Limb (tissue), 2 donors: ENCODE measurements around the gene LRRN4.
"Not testable (repeated sequence)": the region's sequence is repeated elsewhere in the genome, so short reads cannot be mapped to it uniquely, and the experiment has no call there.

Source experiments
- DNase-seq, 2 donors: peaks; one replicate each; pipeline ENCODE4 v3.0.0-alpha.2; 2016; ENCODE audit errors: extremely low spot score in 2 of 2

Gene LRRN4

DNA sequence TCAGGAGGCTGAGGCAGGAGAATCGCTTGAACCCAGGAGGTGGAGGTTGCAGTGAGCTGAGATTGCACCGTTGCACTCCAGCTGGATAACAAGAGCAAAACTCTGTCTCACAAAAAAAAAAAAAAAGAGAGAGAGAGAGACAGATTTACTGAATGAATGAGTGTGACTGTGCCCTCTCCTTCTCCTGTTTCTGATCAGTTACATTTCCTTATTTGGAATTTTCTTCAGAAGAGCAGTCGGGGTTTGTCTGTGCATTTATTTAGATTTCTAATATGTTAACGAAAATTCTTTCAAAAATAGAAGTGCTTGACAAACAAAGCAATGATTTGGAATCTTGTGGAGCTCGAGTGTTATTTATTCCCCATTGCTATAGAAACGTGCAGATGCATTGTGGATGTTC, 6.4 kb upstream of the LRRN4 start:
- DNase-seq, result no peak

DNA sequence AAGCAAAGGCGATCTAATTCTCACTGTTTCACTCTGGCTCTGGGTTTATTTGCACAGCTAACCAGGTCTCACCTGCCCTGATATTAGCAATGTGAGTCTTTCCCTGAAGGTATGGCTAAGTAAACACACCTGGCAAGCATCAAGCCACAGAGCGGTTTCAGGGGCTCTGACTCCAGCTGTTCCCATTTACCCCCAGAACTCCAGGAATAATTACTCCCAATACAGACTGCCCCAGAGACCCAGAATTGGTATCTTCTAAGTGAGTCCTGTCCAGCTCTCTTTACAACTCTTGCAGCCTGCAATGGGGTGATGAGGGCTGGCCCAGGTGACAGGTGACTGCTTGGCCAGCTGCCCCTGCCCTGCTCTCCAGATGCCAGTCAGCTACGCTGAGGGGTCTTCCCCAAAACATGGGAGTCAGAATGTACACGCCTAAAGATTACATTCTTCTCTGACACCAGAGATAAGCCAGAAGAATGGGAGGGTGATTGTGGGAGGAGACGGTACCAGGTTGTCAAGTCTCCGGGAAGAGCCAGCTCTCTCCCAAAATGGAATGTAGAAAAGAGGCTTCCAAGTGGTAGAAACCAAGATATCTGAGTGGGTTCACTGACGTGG, 4.9 kb upstream of the LRRN4 start:
- no peak for DNase-seq

DNA sequence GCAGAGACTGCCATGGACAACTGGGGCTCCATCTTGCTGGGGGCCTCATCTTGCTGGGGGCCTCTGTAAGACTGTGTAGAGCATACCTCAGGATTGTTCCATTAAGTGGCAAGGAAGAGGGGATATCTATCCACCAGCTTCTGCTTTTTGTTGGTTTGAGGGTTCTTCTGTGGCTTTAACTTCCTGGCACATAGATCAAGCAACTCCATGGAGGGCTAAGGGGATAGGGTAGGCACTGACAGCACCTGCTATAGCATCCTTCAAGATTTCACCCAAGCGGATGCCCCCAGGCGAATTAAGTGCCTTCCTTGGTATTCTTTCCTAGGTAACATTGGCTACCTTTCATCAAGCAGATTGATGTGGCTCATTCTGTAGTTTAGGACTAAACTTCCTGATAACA, 3.8 kb upstream of the LRRN4 start:
- no peak for DNase-seq

DNA sequence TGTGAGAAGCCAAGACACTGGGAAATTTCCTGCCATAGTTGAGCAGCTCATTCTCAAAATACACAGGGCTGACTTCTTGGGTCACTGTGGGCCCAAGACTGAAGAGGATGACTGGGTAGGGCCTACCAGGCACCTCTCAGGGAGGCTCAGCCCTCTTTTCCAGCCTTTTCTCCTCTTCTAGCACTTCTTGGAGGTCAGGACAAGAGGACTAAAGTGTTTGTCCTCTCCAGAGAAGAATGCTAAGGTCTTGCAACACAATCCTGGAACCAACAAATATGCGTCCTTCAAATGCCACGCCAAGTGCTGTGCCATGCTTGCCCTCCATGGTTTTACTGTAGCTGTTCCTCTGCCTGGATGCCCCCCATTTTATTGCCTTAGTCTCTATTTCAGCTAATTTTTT, 3.3 kb upstream of the LRRN4 start:
- DNase-seq, result no peak

DNA sequence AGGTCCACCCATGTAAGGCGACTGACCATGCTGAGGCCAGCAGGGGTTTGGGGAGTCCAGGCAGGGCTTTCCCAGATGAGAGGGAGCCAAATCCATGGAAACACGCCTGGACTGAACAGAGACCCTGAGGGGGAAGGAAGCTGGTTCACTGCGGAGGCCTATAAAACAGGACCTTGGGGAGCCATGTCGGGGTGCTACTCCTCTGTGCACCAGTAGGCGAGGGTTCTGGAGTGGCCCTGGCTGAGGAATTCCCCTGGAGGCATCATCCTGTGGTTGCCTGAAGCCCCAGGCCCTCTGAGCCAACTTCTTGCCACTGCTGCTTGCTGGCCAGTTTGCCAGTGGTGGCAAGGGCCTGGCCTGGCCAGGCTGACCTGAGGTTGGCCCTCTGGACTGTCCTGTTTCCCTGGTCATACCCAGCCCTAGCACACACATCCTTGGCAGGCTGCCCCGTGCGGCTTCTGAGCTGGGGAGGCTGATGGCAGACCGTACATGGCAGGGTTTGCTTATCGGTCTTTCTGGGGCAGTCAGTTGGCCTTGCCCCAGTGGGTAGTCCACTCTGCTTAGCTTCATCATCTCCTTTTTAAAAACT, 2.2 kb upstream of the LRRN4 start:
- no peak for DNase-seq

DNA sequence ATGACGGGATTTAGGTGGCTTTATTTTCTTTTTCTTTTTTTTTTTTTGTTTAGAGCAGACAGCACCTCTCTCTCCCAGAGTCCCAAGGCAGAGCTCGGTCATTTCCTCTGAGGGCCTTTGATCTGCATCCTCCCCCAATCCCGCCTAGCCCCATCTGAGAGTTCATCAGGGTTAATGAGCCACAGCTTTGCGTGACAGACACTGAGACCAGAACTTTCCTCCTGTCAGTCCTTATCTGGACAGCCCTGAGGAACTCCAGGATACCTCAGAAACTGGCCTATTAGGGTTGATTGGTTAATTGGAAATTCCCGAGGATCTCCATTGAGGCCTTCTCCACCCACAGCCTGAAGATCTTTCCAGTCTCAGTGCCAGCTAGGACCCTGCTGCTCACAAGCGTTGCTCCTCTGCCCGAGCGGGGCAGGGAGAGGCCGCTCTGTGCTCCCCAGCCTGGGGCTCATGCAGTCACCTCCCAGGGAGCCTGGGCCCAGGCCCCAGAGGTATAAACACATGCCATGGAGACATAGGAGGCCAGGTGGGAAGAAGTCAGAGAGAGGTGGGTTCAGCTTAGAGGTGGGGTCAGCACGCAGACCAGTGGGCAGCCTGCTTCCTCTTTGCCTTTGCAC, 1.4 kb upstream of the LRRN4 start:
- DNase-seq, result no peak

DNA sequence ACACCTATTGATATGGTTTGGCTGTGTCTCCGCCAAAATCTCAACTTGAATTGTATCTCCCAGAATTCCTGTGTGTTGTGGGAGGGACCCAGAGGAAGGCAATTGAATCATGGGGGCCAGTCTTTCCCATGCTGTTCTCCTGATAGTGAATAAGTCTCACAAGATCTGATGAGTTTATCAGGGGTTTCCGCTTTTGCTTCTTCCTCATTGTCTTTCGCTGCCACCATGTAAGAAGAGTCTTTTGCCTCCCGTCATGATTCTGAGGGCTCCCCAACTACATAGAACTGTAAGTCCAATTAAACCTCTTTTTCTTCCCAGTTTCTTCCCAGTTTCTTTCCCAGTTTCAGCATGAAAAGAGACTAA, 810 bp upstream of the LRRN4 start:
- not testable (repeated sequence) for DNase-seq

DNA sequence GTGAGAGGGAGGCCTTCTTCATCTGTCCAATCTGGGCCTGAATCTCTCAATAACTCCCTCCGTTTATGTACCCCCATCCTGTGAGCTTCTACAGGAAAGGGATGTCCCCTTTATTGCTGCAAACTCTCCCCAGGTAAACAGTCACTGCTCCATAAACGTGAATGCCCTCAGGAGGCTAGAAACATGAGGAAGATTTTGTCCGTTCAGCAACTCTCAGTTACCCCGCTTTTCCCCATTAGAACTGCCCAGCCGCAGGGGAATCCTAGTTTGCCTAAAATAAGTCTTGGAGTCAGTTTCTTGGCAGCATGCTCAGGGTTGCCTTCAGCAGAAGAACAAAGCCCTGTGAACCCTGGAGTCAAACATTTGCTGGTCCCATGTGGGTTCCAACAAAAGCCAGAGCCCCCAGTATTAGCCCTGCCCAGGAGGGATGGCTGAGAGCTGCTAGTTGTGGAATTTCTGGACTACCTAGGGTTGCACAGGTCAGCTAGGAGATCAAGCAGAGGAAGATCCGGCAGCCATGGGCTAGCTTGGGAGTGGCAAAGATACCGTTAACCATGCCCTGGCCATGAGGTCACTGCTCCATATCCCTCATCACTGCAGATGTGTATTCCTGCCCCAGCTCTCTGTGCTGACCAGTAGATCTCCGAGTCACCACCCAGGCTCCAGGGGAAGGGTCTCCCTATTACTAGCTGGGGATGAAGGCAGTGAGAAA, 640 bp downstream of the LRRN4 start:
- DNase-seq, result no peak

DNA sequence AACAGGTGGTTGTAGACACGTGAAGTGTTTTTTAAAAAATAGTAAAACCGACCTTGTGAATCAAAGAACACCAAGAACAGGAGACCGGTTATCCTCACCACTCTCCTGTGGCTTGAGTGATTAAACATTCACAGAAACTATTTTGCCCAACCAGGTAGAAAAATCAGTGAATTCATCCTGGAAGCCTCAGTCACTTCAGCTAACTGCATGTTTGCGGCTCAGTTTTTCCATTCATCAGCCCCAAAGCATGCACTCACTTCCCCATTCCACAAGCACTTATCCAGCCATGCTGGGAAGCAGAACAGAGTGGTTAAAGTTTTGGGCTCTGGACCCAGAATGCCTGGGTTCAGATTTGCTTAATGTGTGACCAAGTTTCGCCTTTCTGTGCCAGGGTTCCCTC, 2.4 kb downstream of the LRRN4 start:
- peak in 1 of 2 donors; percentile 34 for DNase-seq

DNA sequence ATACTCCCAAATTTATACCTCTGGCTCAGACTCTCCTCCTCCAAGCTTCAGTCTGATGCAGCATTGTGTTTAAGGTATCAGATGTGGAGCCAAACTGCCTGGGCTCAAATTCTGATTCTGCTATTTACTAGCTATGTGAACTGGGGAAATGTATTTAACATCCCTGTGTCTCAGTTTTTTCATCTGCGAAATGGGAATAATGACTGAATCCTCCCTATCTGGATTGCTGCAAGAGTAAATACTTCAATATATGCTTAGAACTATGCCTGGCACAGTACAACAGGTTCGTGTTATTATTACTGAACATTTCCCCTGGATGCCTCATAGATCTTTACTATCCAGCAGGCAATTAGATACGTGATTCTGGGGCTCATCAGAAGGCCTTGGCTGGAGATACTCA, 5.5 kb downstream of the LRRN4 start:
- DNase-seq, result no peak

DNA sequence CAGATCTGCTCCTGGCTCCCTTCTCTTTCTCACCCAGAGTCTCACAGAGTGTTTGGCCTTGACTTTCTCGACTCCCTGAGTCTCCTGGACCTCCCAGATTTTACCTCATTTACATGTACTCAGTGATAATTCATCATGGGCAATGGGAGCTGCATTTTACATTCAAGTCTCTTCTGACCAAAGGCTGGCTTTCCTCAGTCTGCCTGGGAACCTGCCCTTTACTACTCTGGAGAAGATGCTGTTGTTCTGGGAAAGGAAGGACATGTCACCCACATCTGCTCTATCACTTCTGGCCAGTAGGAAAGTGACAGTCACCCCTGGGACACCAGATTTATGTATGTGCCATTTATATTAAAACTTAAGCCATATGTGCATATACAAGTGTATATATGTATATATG, 7.4 kb downstream of the LRRN4 start:
- DNase-seq, result no peak

DNA sequence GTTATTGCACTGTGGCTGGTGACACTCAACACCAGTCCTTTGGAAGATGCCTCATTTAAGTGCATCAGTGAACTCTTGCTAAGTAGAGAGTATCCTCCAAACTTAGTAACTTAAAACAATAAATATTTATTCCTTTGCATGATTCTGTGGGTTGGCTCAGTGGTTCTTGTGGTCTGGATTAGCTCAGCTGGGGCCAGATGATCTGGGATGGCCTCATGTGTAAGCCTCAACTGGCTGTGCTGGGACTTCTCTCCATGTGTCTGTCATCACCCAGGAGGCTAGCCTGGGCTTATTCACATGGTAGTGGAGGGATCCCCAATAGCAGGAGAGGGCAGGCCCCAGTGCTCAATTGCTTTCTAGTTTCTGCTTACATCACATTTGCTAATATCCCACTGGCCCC, 8.3 kb downstream of the LRRN4 start:
- DNase-seq, result no peak

DNA sequence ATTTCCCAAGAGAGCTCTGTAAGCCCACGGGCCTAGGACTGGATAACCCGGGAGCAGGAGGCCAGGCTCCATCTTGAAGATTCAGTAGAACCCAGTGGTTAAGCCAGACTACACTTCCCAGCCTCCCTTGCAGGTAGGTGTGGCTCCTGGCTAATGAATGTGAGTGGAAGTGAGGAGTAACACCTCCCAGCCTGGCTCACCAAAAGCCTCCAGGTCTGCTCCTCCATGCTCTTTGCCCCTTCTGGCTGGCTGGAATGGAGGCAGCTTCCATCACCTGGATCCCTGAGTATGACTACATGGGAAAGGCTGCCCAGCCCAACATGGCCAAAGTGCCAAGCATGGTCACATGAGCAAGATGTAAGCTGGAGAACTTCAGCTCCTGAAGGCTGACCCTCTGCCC, 9.7 kb downstream of the LRRN4 start:
- no peak for DNase-seq

DNA sequence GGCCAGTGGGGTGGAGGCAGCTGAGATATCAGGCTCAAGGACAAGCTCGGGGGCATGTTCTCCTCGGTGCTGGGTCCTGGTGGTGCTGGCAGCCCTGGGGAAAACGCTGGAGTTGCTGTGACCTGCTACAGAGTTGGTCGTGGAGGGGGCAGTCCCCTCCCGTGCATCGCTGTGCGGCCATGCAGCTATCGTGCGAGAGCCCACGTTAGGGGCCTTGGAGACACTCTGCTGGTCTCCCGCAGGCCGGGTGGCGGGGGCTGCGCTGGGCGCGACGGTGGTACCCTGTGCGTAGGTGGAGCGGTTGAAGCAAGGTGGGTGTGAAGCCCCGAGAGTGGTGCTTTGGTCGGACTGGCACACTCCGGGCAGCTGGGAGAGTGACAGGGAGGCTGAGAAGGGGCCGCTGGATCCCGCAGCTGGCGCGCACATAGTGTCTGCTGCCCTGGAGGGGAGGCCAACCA, 12.0 kb downstream of the LRRN4 start:
- no peak for DNase-seq

DNA sequence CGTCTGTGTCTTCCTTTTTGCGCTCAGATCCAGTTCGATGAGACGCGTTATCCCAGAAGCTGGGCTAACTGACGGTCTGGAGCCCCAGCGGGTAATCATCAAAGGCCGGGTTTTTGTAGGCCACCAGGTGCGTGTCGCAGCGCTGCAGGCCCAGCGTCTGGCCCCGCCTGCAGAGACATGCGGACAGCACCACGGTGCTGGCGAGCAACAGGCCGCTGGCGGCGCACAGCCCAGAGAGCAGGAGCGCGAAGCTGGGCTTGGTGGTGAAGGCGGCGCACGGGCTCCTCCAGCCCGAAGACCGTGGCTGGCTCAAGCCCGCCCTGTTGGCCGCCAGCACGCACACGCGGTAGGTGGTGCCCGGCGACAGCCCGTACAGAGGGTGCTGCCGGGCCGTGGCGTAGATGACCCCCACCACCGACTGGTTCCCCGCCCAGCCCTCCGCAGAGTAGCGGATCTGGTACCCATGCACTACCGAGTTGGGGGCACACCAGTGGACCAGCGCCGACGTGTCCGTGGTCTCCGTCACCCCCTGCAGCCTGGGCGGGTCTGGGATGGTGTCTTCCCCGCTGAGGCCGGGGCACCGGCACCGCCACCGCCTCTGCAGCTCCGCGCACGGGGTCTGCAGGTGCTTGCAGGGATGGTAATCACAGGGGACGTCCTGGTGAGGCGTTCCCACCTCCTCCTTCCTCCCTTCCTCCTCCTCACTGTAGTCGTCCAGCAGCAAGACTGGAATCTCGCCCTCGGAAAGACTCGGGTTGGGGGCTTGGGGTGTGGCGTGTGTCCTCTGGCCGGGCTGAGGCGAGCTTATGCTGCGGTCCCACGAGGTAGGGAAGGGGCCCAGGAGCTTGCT, 12.7 kb downstream of the LRRN4 start:
- no peak for DNase-seq

DNA sequence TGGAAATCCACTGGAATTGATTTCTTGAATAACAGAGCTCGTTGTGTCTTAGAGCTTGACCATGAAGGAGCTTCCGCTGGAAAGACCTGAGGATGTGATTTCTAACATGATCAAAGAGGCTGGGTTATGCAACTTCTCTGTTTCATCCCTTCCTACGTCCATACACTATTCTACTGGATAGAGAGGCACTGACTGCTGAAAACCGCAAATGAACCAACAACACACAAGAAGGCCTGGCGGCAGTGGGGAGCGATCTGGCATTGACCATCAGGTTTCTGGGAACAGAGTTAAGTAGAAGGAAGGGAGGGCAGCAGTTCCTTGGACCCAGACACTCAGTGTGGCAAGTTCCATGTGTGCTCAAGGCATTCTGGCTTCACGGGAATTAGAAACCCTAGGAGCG, 13.3 kb downstream of the LRRN4 start:
- DNase-seq, result no peak

DNA sequence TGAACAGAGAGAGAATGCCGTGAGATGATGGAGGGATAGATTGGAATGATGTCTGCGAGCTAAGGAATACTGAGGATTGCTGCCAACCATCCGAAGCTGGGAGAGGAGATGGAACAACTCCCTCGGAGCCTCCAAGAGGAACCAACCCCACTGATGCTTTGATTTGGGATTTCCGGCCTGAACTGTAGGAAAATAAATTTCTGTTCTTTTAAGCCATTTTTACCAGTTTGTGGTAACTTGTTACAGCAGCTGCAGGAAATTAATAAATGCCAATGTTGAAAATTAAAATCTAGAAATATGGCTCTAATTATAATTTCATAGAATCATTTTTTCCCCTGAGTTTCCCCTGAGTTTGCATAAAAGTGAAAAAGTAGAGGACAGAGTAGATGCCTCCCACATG, 14.1 kb downstream of the LRRN4 start:
- DNase-seq, result no peak

DNA sequence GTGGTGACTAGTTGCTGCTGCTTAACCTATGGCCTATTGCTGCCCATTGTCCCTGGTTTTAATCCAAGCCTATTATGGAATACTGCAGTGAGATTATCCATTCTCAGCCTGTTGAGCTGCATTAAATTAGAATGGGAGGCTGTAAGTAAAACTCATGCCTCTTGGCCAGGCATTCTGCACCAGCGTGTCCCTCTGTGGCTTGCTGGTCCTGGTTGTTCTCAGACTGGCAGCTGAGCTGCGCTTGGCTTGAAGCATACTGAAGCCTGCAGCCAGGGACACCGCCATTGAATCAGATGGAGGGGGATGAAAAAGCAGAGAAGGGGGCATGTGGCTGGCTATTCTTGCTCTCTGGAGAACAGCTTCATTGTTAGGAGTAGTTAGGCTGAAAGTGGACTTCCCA, 15.6 kb downstream of the LRRN4 start:
- DNase-seq, result no peak

DNA sequence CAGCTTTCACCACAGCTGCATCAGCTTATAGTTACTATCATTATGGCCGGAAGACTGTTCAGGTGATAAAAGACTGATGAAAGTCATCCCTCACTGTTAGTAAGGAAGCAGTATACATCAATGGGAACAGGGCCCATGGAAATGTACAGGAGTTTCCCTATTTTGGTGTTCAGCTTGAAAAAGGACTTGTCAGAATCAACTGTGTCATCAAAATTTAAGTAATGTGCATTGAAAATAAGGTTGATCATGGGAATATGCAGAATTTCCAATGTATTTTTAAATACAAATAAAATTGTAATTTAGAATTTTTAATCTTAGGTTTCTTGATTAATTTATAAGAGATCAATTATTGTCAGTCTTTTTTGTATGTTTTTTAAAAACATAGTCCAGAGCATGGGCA, 16.8 kb downstream of the LRRN4 start:
- no peak for DNase-seq

DNA sequence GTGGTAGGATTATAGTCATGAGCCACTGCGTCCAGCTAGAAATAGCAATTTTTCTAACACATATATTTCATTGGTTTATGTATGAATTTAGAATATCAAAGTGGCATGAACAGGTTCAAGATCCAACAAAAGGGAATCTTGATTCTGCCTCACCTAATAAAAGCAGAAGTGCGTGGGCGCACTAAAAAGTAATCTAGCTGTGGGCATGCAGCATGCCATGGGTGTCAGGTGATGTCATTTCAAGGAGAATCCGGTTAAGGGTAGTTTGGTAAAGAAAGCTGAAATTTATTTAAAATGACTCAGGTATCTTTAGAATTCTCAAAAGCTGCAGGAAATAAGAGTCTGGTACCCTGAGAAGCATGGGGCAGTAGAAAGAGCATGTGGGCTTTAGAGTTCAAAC, 17.6 kb downstream of the LRRN4 start:
- DNase-seq, result no peak

DNA sequence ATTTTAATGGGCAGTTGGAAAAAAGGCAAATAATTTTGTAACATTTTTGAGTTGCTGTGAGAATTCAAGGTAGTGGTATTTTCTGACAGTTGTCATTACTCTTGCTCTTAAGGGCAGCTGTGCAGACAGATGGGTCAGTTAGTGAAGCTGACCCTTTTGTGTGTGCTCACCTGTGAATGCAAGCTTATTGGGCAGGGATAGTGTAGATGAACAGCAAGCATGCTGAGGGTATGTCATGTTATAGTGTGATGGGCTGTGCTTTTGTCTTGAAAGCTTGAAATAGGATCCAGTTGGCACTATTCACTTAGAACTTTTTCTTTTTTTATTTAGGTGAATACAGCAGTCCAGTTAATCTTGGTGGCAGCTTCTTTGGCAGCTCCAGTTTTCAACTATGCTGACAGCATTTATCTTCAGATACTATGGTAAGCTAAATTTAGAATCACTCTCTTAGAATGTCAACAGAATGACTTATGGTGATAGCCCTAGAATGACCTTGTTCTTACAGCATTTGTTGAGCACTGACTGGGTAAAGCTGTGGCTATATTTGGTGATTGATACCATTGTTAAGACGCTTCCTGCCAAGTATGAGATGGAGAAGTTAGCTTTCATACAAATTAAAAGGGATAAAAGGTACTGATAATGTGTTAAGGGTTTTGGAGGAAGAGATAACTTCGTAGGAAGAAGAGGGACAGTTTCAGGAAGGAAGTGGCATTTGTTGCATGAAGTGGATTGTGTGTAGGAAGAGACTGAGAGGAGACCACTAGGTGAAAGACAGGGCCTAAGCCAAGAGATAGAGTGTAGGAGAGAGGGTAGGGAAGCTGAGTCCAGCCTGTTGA, 19.5 kb downstream of the LRRN4 start:
- no peak for DNase-seq
